RWPE1 (cell line): ENCODE results near the gene ING1.
"Not testable (repeated sequence)": the region's sequence is repeated elsewhere in the genome, so short reads cannot be mapped to it uniquely, and the experiment has no call there.

ENCODE experiments used
- CTCF ChIA-PET: fragments of 350-600 bp; sonication (Branson Sonifier 250); formaldehyde crosslinking; extraction: SDS; loops from one replicate; lab custom pipeline; 2021; lab: Yijun Ruan, JAX
- POLR2A ChIA-PET: fragments of 400-600 bp; formaldehyde crosslinking; extraction: SDS; loops from one replicate; lab custom pipeline; 2020; ENCODE audit warnings: antibody characterized with exemption; ENCODE audit not compliant: low non-redundant PET; lab: Yijun Ruan, JAX
- DNase-seq: peaks from one replicate; pipeline ENCODE4 v3.0.0; 2012; ENCODE audit warnings: low spot score
- H3K27ac ChIP-seq: fragments of 450-650 bp; 2 replicates; pipeline ENCODE4 v1.5.1; 2017
- CTCF ChIP-seq: fragments of 450-650 bp; conservative IDR thresholded peaks from 2 replicates; pipeline ENCODE4 v1.5.1; 2017; ENCODE audit warnings: low read depth, mild to moderate bottlenecking

Gene ING1

GRCh38 chr13:110713642-110713952 is at the start of gene ING1:
ING1 (plus strand) TSS chr13:110713700; CDS start chr13:110714150, 450 bp downstream.
- CTCF ChIA-PET, result no interaction called here
- POLR2A ChIA-PET, result no interaction called here
- peak within 1 kb of the TSS; percentile 98 for H3K27ac ChIP-seq
- TF ChIP-seq CTCF, result no peak
- DNase-seq, result no peak

DNA sequence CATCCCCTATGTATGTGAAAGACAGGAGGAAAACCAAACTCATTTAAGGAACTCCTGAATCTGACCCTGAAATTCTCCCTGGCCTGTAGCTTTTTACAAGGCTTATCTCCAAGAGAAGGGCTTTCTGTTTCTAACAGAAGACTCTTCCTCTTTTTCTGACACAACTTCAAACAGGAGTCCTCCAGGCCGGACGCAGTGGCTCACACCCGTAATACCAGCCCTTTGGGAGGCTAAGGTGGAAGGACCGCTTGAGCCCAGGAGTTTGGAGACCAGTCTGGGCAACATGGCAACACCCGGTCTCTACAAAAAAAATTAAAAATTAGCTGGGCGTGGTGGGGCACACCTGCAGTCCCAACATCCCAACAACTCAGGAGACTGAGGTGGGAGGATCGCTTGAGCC is 49.5 kb upstream of the ING1 start:
- no peak overlapping the region for H3K27ac ChIP-seq
- no peak for DNase-seq
- ChIA-PET POLR2A (no interaction called here), CTCF (no interaction called here)
- TF ChIP-seq CTCF, result no peak

DNA sequence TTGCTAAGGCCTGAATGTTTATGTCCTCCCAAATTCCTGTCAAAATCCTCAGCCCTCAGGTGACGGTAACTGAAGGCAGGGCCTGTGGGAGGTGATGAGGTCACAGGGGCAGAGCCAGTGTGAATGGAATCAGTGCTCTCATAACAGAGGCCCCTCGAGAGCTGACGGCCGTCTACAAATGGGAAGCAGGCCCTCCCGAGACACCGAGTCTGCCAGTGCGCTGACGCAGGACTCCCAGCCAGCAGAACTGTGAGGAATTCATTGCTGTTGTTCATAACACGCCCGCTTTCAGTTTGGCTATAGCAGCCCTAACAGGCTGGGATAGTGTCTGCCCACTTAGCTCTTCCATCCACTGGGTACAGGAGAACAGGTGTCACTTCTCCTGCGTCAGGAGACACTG is 48.8 kb upstream of the ING1 start:
- CTCF ChIA-PET, result no interaction called here
- no peak for TF ChIP-seq CTCF
- POLR2A ChIA-PET, result no interaction called here

GRCh38 chr13:110665491-110666254 is 47.8 kb upstream of the ING1 start:
- no peak for TF ChIP-seq CTCF
- DNase-seq, result no peak
- POLR2A ChIA-PET, result no interaction called here
- no peak overlapping the region for H3K27ac ChIP-seq
- CTCF ChIA-PET, result interaction anchor here (0.5 kb wide), 1 partner anchor 64 kb away, joined by 4 read pairs; no protein-coding TSS in a partner anchor

More for the DNA sequence above, 48.8 kb upstream of the ING1 start:
- no peak for DNase-seq
- no peak overlapping the region for H3K27ac ChIP-seq

GRCh38 chr13:110666255-110666533 is 47.3 kb upstream of the ING1 start:
- H3K27ac ChIP-seq, result no peak overlapping the region
- ChIA-PET CTCF (interaction anchor here (0.5 kb wide), 1 partner anchor 64 kb away, joined by 4 read pairs; no protein-coding TSS in a partner anchor), POLR2A (no interaction called here)
- TF ChIP-seq CTCF, result no peak
- DNase-seq, result no peak

- CTCF ChIA-PET, result no interaction called here
- H3K27ac ChIP-seq, result no peak overlapping the region
- POLR2A ChIA-PET, result no interaction called here
- no peak for DNase-seq
- TF ChIP-seq CTCF, result no peak
Measured at GRCh38 chr13:110669036-110669435, 44.5 kb upstream of the ING1 start.

GRCh38 chr13:110669814-110670213 is 43.7 kb upstream of the ING1 start:
- DNase-seq, POLR2A ChIA-PET, H3K27ac ChIP-seq: not testable (repeated sequence)
- CTCF ChIA-PET, result interaction anchor here (0.6 kb wide), 1 partner anchor 80 kb away, joined by 3 read pairs; no protein-coding TSS in a partner anchor
